GM12878 (cell line): ENCODE measurements around the gene GBA3.

ENCODE experiments used
- JUNB ChIP-seq: IDR thresholded peaks from 2 replicates; pipeline ENCODE4 v1.6.1; 2016; ENCODE audit warnings: antibody characterized with exemption, mild to moderate bottlenecking
- MXI1 ChIP-seq: fragments of 150-350 bp; IDR thresholded peaks from 2 replicates; pipeline ENCODE4 v1.6.1; 2011; ENCODE audit warnings: low read depth, mild to moderate bottlenecking, inconsistent platforms, low read length, improper control_type of control experiment
- POLR2A ChIP-seq: IDR thresholded peaks from 2 replicates; pipeline ENCODE4 v1.6.1; 2011; ENCODE audit warnings: low read depth, mild to moderate bottlenecking, low read length
- RBBP5 ChIP-seq: fragments of 200-600 bp; sonication (generic); conservative IDR thresholded peaks from 2 replicates; pipeline ENCODE4 v1.6.1; 2016
- TF ChIP-seq, protein P1 (sequence below): IDR thresholded peaks from 2 replicates; pipeline ENCODE4 v1.6.1; 2012; ENCODE audit warnings: mild to moderate bottlenecking, low read depth, low read length
- TF ChIP-seq, protein P2 (sequence below), 3 experiments: IDR thresholded peaks in 2 of 3; conservative IDR thresholded peaks in 1 of 3; 2 replicates each; pipeline ENCODE4 v1.5.1; 2011; ENCODE audit warnings: low read depth in 3 of 3, low read length in 3 of 3, mild to moderate bottlenecking in 3 of 3, control low read depth in 2 of 3, moderate library complexity in 2 of 3, inconsistent platforms in 1 of 3, mixed read lengths in 1 of 3; ENCODE audit not compliant: control insufficient read depth in 2 of 3, insufficient read depth in 1 of 3; ENCODE audit errors: extremely low read depth in 1 of 3

DNA sequence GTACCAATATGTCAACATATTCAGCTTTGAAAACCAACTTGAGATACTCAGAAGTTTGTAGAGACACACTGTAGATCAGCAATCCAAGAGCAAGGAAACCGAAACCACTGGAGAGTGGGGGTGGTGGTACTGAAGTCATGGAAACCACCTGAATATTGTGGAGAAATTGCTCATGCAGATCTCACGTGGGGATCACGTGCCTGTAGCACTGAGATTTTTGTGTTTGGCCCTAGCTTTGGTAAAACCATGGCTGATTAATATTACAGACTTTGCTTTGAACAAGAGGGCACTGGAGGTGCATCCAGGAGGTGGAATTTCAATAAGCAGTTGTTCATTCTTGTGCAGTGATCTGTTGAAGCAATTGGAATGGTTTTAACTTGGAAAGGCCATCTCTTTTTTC is 47.2 kb downstream of the GBA3 start:
- TF ChIP-seq POLR2A (no peak), JUNB (no peak), RBBP5 (no peak), MXI1 (no peak)
- TF ChIP-seq, protein P1, sequence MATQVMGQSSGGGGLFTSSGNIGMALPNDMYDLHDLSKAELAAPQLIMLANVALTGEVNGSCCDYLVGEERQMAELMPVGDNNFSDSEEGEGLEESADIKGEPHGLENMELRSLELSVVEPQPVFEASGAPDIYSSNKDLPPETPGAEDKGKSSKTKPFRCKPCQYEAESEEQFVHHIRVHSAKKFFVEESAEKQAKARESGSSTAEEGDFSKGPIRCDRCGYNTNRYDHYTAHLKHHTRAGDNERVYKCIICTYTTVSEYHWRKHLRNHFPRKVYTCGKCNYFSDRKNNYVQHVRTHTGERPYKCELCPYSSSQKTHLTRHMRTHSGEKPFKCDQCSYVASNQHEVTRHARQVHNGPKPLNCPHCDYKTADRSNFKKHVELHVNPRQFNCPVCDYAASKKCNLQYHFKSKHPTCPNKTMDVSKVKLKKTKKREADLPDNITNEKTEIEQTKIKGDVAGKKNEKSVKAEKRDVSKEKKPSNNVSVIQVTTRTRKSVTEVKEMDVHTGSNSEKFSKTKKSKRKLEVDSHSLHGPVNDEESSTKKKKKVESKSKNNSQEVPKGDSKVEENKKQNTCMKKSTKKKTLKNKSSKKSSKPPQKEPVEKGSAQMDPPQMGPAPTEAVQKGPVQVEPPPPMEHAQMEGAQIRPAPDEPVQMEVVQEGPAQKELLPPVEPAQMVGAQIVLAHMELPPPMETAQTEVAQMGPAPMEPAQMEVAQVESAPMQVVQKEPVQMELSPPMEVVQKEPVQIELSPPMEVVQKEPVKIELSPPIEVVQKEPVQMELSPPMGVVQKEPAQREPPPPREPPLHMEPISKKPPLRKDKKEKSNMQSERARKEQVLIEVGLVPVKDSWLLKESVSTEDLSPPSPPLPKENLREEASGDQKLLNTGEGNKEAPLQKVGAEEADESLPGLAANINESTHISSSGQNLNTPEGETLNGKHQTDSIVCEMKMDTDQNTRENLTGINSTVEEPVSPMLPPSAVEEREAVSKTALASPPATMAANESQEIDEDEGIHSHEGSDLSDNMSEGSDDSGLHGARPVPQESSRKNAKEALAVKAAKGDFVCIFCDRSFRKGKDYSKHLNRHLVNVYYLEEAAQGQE, result no peak
- TF ChIP-seq, protein P2, sequence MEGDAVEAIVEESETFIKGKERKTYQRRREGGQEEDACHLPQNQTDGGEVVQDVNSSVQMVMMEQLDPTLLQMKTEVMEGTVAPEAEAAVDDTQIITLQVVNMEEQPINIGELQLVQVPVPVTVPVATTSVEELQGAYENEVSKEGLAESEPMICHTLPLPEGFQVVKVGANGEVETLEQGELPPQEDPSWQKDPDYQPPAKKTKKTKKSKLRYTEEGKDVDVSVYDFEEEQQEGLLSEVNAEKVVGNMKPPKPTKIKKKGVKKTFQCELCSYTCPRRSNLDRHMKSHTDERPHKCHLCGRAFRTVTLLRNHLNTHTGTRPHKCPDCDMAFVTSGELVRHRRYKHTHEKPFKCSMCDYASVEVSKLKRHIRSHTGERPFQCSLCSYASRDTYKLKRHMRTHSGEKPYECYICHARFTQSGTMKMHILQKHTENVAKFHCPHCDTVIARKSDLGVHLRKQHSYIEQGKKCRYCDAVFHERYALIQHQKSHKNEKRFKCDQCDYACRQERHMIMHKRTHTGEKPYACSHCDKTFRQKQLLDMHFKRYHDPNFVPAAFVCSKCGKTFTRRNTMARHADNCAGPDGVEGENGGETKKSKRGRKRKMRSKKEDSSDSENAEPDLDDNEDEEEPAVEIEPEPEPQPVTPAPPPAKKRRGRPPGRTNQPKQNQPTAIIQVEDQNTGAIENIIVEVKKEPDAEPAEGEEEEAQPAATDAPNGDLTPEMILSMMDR (IDR thresholded peaks at IDR 0.05 in 2 of 3, conservative IDR thresholded peaks at IDR 0.05 in 1 of 3; ENCODE audit: control insufficient read depth in 2 of 3, extremely low read depth in 1 of 3, insufficient read depth in 1 of 3, low read depth in 3 of 3, low read length in 3 of 3), result no peak
